Keratinocyte (primary cell): ENCODE data around the gene MYO1E.

Source experiments
- EZH2 ChIP-seq: IDR thresholded peaks from one replicate; pipeline ENCODE4 v1.6.1; 2012; ENCODE audit warnings: inconsistent platforms, mild to moderate bottlenecking, low read length, moderate library complexity
- TF ChIP-seq, protein P1 (sequence below), 3 experiments: IDR thresholded peaks in 1 of 3; conservative IDR thresholded peaks in 1 of 3; optimal IDR thresholded peaks in 1 of 3; 2 replicates in 2 of 3; 3 replicates in 1 of 3; pipeline versions ENCODE3 to v1.5.1; 2011; ENCODE audit warnings: low read length in 3 of 3, mild to moderate bottlenecking in 3 of 3, moderate library complexity in 2 of 3, control low read depth in 1 of 3, inconsistent platforms in 1 of 3; ENCODE audit not compliant: insufficient read depth in 2 of 3; ENCODE audit errors: extremely low read depth in 1 of 3

DNA sequence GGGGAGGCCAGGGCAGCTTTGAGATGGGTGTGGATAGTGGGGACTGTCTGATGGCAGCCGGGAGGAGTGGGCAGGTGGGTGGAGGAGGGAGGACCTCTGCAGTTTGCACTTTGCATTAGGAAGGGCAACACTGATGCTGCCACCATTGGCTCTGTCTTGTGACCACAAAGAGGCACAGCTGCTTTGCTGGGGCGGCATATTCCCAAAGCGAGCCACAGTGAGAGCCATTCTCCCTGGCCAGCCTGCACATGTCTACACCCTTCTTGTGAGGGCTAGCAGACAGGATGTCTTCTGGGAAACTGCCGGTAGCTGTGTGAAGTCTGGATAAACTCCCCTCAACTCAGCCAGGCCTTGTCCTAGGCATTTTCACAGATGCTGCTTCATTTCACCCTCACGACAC is 229.4 kb downstream of the MYO1E start:
- TF ChIP-seq, protein P1, sequence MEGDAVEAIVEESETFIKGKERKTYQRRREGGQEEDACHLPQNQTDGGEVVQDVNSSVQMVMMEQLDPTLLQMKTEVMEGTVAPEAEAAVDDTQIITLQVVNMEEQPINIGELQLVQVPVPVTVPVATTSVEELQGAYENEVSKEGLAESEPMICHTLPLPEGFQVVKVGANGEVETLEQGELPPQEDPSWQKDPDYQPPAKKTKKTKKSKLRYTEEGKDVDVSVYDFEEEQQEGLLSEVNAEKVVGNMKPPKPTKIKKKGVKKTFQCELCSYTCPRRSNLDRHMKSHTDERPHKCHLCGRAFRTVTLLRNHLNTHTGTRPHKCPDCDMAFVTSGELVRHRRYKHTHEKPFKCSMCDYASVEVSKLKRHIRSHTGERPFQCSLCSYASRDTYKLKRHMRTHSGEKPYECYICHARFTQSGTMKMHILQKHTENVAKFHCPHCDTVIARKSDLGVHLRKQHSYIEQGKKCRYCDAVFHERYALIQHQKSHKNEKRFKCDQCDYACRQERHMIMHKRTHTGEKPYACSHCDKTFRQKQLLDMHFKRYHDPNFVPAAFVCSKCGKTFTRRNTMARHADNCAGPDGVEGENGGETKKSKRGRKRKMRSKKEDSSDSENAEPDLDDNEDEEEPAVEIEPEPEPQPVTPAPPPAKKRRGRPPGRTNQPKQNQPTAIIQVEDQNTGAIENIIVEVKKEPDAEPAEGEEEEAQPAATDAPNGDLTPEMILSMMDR (optimal IDR thresholded peaks at IDR 0.05 in 1 of 3, IDR thresholded peaks at IDR 0.05 in 1 of 3, conservative IDR thresholded peaks at IDR 0.05 in 1 of 3; ENCODE audit: extremely low read depth in 1 of 3, insufficient read depth in 2 of 3, low read length in 3 of 3): no peak
- no peak for TF ChIP-seq EZH2
